GM19455 (cell line): ENCODE measurements around the gene PGM5.

Experiments used
- ATAC-seq: cut with Tn5 transposase; IDR thresholded peaks from one replicate; pipeline ENCODE4 v1.9.1; 2021; ENCODE audit not compliant: unreplicated experiment

The PGM5 gene

GRCh38 chr9:68431307-68431706 is 74.9 kb downstream of the PGM5 start:
- no peak for ATAC-seq

- no peak for ATAC-seq
These were observed 77.2 kb downstream of the PGM5 start for GRCh38 chr9:68433531-68434110.

DNA sequence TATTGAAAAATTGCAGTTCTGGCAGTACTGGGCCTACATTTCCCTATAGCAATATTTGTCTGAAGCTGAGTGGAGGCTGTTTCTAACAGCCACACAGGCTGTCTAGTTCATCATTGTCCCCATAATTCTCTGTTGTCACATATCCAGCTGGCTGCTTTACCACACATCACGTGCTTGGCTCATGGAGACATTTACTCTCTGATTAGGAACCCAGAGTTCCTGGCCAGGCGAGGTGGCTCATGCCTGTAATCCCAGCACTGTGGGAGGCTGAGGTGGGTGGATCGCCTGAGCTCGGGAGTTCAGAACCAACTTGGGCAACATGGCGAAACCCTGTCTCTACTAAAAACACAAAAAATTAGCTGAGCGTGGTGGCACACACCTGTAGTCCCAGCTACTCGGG is 81.4 kb downstream of the PGM5 start:
- ATAC-seq, result no peak

- no peak for ATAC-seq
These were observed 87.2 kb downstream of the PGM5 start for GRCh38 chr9:68443624-68444023.

- ATAC-seq, result no peak
These were observed 90.4 kb downstream of the PGM5 start for GRCh38 chr9:68446836-68447235.

DNA sequence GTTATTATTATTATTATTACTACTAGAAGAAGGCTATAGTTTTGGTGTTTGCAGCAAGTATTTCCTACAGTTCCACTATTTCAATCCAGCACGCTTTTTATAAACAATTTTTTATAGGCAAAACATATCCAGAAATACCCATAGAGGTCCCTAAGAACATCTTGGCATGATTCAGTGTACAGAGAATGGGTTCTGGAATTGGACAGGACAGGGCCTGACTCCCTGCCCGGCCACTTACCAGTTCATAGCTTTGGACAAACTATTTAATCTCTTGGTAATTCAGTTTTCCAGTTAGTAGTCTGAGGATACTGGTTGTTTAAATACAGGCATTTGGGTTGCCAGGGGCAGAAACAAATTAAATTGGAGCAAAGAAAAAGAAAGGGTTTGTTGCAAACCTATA is 91.2 kb downstream of the PGM5 start:
- ATAC-seq, result no peak

- no peak for ATAC-seq
These were observed 98.3 kb downstream of the PGM5 start for GRCh38 chr9:68454579-68455334.

- ATAC-seq, result no peak
These were observed 99.0 kb downstream of the PGM5 start for GRCh38 chr9:68455451-68455850.

DNA sequence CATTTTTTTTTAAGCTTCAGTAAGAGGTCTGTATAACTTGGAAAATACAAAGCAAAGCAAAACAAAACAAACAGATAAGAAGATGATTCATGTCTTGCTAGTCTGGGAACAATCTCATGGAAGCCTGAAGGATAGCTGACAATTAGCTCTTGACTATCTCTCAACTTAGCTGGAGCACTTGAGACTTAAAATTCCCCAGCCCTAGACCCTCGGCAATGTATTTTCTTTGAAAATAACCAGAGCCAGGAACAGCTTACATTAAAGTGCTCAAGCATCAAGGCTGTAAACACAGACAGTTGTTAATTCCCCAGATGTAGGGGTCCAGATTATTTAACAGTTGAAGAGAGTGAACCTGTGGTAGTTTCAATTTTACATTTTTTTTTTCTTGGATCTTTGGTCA is 101.4 kb downstream of the PGM5 start:
- ATAC-seq, result no peak

- ATAC-seq, result no peak
These were observed 102.5 kb downstream of the PGM5 start for GRCh38 chr9:68458918-68459317.

- no peak for ATAC-seq
These were observed 105.8 kb downstream of the PGM5 start for GRCh38 chr9:68462105-68462775.

- ATAC-seq, result no peak
These were observed 113.7 kb downstream of the PGM5 start for GRCh38 chr9:68470067-68470466.

GRCh38 chr9:68470634-68471033 is 114.2 kb downstream of the PGM5 start:
- no peak for ATAC-seq

DNA sequence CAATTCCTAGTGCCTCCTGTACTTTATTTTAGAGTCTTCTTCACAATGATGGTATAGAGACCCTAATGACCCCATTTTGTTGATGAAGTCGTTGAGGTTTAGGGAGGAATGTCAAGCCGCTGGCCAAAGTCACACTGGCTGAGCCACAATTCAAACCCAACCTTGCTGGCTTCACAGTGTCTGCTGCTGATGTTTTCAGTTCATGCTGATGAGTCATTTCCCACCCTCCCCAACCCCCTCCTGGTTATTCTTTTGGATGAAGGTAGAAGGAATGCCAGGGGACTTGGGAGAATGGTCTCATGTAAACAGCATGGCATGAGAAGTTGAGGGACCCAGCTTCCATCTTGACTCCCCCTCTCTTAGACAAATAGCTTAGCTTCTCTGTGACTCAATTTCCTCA is 115.7 kb downstream of the PGM5 start:
- no peak for ATAC-seq

DNA sequence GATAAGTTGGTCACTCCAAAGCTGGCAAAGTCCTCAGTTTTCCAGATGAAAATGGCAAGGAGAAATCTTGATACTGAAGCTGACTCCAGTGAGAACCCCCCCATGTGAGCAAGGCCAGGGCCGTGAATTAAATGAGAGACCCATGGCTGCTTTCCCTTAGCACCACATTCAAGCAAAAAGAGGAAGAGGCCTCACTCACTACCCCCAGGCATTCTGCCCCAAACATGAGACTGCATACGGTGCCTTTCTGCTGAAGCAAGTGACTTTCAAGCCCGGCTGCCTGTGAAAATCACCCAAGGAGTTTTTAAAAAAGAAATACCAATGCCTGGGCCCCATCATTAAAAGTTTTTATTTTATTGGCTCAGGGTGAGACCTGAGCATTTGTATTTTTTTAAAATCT is 117.4 kb downstream of the PGM5 start:
- ATAC-seq, result no peak

DNA sequence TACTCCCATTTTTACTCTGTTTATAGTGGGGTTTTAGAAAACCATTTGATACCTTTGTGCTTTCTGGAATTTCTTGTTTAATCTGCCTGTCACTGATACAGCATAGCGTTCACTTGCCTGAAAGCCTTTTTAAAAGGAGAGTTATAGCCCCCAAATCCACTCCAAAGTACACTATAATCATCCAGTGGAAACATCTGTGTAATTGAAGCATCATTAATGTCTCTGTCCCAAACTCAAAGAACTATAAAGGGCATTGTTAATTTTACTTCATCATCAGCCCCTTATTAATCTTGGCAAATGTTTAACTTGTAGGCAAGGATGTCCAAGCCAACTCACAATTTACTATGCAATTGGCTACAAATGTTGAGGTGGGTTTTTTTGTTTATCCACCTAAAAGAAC is 120.0 kb downstream of the PGM5 start:
- ATAC-seq, result no peak

DNA sequence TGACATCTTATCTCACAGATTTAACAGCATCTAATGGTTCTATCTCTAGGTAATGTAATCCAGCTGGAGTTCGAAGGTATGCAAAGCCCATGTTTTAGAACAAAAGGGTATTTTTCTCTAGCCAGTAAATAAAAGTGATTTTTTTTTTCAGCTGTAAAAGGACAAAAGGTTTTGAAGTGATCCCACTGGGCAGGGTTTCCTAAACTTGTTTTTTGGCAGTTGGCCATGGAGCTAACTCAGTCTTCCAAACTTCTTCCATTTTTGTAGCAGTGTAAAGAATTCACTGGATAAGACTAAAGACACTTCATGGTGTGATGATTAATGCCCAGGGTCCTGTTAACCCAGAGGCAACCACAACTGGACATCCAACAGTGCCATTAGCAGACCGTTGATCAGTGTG is 120.4 kb downstream of the PGM5 start:
- ATAC-seq, result no peak

- ATAC-seq, result no peak
These were observed 124.4 kb downstream of the PGM5 start for GRCh38 chr9:68480807-68481206.

DNA sequence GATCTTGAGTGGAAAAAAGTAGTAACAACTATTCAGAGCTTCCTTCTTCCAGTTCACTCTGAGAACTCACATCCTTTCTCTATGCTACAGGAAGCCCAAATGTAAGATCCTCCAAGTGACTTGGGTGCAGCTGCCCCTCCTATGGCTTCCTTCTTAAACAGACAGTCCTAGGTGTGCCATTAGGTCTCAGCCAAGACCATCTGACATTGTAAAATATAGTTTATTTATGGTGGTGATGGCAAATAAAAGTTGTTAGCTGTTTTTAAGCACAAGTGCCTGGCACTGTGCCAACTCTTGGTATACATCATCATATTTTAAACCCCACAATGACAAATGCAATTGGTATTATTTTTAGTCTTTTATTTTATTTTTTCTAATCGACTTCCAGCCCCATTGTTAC is 126.1 kb downstream of the PGM5 start:
- ATAC-seq, result no peak

GRCh38 chr9:68488126-68488525 is 131.7 kb downstream of the PGM5 start:
- no peak for ATAC-seq

- ATAC-seq, result no peak
These were observed 133.2 kb downstream of the PGM5 start for GRCh38 chr9:68489646-68490045.

GRCh38 chr9:68492806-68493205 is 136.4 kb downstream of the PGM5 start:
- ATAC-seq, result no peak
